CD4-positive, alpha-beta T cell treated with Interleukin-2 at 100 ng/mL for 4 hours (primary cell): ENCODE measurements around the gene PRR20G.

Experiments
- DNase-seq: peaks from one replicate; pipeline ENCODE4 v3.0.0-alpha.2; 2020; ENCODE audit warnings: low spot score

The PRR20G gene

DNA sequence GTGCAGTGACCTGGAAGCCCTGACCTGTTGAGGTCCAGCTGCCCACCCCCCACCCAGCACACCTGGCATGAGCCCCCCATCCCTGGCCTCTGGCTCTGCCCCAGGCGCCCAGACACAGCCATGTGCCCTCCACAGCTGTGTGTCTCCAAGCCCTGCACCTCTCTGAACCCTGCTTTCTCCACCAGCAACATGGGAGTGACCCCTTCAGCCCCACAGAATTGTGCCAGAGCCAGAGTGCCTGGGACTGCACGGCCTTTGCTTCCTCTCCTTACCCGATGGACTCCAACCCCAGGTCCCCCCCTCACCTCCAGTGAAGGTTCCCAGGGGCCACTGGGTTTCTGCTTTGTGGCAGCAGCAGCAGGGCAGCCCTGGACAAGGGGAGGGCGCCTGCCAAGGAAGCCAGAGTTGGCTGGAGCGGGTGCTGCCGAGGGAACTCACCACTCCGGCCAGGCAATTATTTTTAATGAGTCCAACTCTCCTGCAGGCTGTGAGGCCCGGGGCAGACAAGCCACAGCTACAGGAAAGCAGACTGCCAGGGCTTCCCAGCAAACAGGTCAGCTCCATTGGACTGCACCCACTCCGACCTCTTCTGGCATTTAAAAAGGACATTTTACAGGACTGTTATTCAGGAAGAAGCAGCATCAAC is 24.1 kb downstream of the PRR20G start:
- DNase-seq: no peak

DNA sequence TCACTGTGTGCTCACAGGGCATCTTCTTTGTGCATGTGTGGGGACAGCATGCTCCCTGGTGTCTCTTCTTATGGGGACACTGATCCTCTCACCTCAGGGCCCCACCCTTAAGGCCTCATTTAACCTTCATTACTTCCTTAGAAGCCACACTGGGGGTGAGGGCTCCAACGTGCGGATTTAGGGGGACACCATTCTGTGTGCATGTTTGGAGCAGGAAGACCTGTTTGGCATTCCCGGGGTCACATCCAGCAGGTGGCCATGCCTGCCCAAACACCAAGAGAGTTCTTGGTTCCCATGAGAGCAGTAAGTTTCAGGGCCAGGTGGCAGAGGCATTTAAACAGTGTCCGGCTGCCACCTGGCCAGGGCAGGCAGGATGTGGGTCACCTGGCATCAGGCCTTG is 24.8 kb downstream of the PRR20G start:
- DNase-seq: no peak

DNA sequence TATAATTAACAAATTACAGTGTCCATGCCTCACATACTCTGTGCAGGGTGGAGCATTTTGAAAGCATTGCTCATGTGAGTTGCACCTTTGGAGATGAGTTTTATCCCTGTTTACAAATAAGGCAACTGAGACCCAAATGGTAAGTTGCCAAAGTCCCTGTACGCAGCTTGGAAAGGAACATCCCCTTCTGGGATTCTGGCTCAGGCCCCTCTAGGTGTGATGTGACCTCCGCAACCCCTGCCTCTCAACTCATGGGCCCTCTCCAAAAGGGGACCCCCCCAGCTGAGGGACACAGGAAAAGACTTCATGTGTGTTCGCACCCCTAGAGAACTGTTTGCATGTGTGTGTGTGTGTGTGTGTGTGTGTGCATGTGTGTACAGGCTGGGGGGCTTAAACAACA is 25.3 kb downstream of the PRR20G start:
- DNase-seq: no peak

DNA sequence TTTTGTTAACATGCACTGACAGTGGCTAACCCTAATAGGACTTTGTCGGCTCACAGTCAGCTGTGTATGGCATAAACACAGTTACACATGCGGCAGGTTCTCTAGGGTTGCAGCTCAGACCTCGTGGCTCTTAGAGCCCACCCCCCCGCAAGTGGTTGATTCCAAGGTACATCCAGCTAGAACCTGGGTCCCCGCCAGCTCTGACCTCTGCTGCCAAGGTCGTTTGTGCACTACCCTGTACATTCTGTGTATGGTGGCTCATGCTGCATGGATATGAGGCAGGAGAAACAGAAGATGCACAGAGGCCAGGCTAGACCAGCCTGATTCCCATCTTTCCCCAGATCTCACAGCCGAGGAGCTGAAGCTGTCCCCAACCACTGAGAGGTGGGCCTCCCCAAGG is 25.9 kb downstream of the PRR20G start:
- no peak for DNase-seq

DNA sequence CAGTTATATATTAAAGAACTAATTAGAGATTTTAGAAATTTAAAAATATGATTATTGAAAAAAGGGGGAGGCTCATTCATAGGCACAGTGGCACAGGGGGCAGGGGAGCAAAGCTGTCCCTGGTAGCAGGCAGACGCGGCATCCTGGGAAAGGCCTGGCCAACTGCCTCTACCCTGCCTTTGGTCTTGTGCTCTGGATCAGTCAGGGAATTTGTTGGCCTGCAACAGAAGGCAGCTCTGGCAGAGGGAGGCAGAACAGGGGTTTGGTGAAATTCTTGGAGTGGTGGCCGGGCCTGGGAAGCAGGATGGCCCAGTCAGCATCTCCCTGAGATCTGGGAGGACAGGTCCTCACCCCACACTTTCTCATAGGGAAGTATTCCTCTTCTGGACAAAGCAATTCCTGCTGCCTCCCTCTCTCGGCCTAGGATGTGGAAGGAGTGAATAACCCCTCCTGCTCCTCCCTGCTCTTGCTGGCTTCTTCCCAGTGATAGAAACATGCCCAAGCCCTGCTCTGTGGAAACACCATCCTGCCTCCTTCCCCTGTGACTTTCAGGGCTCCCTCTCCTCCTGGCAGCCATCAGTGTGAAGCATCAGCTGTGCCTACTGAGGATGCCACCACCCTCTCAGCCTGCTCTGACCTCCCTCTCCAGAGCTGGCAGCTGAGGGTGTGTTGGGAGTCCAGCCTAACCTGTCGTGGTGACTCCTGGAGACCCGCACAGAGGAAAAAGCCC is 26.9 kb downstream of the PRR20G start:
- no peak for DNase-seq

DNA sequence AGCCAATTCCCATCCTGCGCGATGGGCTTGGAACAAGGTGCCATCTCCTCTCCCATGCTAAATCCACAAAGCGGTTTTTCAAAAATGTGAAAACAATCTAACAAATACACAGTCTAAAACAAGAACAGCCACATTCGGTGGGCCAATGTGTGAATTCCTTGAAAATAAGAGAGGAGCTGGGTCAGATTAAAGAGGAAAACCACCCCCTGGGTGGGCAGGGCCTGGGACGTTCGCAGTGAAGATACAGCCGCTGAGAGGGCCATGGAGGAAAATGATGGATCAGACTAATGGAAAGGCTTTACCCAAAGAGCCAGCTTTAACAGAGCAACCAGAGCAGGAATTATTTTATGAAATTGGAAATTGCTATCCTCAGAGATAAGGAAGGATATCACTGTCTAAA is 27.4 kb downstream of the PRR20G start:
- no peak for DNase-seq

DNA sequence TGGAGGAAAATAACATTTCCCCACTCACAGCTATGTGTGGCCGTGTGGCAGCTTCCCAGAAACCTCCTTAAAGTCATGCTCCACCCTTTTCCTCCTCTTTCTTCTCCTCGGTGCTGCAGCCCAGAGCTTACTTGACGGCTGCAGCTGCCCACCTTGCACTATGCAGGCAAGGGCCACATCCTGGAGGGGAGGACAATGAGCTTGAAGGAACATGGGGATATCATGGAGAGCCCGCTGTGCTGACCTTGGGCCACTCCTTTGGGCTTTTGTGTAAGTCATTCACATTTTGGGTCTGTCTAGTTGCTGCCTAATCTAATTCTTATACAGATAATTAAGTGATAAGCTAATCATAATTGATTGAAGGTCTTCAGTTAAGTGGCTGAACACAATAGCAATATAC is 28.0 kb downstream of the PRR20G start:
- DNase-seq: no peak

DNA sequence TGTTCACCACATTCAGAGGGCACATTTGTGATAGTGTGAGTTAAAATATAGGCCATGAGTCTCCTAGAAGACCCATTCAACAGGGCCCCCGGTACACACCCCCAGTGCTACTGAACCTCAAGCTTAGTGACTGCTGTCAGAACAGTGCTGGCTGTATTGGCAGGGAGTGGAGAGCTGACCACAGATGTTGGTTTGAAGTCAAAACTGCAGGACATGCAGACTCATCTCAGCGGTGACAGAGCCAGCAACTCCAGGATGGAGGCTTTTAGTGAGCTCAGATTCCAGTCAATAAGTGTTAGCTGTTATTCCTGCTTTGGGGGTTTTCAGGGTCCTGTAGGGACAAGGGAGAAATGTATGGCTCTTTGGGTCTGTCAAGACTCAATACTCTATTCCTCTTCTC is 29.1 kb downstream of the PRR20G start:
- no peak for DNase-seq

DNA sequence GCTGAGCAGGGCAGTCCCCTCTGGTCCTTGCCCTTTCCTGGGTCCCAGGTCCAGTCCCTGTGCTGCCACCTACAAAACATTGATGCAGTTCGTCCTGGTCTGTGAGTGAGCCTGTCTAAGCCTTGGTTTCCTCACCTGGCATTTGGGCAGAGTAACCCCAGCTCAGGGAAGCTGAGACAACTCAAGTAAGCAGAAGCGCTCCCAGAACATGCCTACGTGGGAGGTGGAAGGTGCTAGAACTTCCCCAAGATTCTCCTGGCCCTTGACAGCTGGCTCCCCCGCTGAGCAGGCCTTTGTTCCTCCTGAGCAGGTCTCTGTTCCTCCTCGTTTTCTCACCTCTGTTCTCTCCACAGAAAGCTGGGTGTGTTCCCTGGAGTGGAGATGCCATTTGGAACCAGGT is 30.5 kb downstream of the PRR20G start:
- DNase-seq: no peak

DNA sequence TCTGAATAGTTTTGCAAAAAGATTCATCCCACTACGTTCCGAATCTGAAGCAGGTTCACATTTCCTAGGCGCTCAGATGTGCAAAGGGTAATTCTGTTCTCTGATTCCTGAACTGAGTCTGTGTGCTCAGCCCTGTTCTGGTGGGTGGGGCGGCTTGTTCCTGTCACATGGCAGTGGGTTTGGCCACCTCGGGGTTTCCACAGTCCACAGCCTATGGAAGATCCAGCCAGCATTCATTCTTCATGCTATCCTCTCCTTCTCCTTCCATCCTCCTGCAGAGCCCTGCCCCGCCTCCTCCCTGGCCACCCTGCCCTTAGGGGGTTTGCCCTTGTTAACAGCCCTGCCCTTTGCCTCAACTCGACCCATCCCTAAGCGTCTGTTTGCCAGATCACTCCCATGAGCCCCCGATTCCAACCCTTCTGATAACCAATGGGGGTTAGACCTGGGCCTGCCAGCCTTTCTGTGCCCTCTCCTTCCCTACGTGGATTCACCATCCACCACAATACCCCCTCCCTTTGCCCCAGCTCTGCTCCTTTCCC is 31.0 kb downstream of the PRR20G start:
- DNase-seq: no peak

DNA sequence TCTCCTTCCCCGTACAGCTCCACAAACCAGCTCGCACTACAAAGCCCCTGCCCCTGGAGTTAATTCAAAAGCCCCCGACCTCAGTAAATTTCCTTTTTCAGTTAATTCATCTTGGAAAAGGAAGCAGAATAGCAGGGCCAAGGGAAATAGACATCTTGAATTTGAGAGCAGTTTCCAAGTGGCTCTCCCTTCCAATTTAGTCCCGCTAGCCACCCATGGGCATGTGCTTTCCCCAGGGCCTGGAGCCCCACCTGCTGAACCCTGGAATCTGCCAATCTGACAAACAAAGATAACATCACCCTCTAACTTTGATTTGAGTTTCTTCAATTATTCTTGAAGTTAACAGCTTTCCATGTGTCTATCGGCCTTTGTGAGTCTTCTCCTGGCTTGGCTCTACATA is 31.7 kb downstream of the PRR20G start:
- no peak for DNase-seq

DNA sequence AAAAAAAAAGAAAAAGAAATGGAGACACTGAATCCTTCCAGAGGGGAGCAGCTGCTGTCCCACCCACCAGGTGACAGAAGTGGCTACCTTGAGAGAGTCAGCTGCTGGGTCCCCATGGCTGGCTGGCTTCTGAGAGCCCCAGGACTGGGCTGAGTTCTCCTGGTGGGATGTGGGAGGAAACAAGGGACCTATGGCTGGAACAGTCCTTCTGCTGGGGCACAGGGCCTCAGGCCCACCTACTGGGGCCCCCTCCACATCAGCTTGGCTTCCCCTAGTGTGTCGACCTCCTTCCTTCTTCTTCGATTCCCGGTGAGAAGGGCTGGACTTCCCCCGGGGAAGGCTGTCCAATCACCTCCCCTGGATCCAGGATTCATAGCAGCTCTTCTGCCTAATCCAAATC is 32.3 kb downstream of the PRR20G start:
- no peak for DNase-seq

DNA sequence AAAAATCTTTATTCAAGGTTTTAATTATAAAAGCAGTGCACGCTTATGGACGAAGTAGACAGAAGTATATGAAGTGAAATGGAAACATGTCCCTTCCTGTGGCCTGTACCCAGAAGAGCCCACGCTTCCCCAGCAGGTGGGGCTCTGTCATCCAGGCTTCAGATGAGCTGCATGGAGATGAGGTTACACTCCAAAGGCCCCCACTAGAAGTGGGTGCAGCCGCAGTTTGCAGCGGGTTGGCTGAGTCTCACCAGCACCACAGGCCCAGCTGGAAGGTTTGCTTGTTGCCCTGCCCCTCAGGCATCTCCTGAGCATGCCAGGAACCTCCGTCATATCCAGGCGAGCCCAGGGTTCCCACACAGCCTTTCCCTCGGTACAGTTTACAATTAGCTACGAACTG is 33.1 kb downstream of the PRR20G start:
- no peak for DNase-seq

DNA sequence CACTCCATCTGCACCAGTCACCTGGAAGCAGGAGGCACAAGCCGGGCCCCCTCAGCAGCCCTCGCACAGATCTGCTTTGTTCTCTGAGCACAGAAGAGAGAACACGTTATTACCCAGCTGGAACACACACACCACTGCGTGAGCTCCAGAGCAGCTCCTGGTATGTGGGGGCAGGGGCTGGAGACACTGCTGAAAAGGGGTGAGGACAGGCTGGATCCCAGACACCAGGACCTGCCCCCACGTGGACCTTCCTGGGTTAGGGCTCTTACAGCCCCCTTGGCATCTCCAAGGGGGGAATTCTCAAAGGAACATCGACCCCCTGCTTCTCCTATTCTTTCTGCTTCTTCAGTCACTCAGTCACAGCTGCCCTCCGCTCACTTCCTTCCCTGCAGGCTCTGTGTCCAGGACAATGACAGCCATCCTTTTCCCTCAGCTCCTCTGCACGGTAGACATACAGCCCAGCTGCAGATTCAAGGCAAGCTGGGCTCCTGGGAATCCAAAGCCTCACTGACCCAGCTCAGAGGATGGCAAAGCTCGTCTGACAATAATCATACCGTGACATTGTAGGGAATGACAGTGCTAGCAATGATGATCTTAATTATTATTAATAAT is 33.7 kb downstream of the PRR20G start:
- no peak for DNase-seq

DNA sequence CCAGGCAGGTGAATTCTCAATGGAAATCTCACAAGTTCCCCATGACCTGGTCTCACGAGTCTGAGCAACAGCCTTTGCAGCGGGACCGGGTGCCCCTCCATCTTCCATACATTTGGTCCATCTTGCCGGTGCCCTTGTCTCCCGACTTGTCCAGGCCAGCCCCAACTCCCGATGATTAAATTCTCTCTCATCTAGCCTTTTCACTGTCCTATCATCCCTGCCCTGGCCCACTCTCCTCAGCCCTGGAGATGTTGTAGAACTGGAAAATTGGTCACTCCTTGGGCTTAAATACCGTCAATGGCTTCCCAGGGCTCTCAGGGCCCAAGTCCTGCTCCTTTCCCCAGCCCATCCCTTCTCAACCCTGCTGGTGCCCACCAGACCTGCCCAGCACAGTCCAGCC is 34.4 kb downstream of the PRR20G start:
- no peak for DNase-seq

DNA sequence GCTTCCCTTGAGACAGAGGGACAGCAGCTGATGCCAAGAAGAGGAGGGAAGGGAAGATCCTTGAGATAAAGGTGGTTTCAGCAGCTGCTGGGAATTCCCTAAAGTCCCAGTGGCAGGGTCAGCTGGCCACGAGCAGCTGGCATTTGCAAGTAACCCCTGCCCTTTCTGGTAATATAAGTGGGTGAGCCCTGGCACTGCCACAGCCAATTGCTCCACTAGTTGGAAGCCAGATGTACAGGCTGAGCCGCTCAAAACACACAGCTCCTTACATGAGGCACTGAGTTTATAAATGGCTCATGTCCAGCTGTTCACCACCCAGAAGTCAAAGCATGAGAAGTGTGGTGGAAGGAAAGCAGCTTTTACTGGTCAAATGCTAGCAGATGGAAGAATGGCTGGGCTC is 35.4 kb downstream of the PRR20G start:
- DNase-seq: no peak

DNA sequence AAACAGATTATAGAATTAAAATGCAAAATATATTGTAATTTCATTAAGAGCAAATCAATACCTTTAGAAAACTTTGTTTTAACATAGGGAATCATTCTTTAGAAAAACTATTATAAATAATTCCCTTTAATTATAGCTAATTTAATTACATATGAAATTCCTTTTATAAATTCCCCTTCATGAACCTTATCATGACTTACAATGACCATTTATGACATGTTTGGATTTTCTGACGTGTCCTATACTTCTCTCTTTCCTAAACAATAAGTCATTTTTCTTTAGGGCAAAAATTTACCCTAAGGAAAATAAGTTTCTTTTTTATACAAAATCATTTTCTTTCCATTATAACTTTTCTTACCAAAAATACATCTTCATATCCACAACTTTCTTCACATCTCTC is 37.8 kb downstream of the PRR20G start:
- DNase-seq: no peak

DNA sequence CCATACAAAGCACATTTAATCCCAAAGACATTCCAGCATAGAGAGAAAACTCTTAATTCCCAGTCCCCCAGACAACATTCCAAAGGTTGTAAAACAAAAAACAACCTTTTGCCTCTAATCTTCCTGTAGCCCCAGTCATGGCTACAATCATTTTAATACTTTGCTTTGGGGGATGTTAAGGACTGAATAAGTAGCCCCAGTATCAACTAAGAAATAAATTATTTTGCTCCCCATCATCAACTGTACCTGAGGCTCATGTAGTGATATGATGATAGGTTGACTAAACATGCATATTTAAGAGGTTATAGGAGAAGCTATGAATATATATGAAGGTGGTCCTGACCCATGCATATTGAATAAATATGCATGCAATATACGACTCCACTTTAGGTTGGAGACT is 40.6 kb downstream of the PRR20G start:
- no peak for DNase-seq

DNA sequence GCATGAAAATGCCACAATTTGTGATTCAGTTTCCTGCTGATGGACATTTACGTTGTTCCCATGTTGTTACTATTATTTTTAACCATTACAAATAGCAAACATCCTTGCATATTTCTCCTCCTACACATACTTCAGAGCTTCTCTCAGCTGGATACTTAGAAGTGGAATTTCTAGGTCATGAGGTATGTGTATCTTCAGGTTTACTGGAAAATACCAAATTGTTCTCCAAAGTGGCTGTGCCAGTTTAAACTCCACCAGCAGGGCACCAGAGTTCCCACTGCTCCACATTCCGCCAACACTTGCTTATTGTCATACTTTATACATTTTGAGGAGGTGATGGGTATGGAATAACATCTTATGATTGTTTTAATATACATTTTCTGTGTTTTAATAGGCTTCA is 49.2 kb downstream of the PRR20G start:
- no peak for DNase-seq

DNA sequence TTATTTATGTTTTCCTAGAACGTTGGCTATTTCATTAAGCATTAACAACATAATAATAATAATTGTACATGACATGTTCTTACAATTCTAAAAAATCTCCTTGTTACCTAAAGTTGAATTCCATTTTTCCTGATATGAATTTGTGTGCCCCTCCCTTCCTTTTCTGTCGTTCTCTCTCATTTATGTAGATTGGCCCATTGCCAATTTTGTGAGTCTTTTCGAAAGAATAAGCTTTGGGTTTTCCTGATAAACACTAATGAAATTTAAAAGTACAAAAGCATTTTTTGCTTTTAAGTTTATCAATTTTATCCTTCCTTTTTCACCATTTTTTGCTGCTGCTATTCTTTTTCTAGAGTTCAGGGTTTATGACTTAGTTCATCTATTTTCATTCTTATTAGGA is 50.0 kb downstream of the PRR20G start:
- DNase-seq: no peak

DNA sequence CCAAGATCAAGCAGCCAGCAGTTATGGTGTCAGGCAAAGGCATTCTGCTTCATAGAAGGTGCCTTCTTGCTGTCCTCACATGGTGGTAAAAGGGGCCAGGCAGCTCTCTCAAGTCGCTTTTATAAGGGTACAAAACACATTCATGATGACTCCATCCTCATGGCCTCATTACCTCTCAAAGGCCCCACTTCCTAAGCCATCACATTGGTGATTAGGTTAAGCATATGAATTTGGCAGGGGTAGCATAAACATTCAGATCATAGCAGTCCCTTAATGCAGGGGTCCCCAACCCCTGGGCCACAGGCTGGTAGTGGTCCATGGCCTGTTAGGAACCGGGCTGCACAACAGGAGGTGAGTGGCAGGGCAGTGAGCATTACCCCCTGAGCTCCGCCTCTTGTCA is 52.1 kb downstream of the PRR20G start:
- no peak for DNase-seq

DNA sequence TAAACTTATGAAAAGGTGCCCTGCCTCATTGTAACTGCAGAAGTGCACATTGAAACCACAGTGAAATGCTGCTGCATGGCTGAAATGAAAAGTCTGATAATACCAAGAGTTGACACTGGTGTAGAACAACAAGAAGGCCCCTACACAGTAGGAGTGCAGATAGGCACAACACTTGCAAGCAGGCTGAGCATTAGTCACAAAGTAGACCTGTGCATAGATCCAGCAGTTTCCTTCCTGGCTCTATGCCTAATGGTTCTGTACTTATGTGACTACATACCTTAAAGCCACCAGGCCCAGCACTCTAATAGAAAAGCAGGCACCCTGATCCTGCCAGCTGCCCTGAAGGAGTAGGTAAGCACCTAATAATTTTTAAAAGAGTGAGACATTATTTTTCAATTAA is 53.1 kb downstream of the PRR20G start:
- no peak for DNase-seq
